ENCODE data around the gene SHPK.

DNA sequence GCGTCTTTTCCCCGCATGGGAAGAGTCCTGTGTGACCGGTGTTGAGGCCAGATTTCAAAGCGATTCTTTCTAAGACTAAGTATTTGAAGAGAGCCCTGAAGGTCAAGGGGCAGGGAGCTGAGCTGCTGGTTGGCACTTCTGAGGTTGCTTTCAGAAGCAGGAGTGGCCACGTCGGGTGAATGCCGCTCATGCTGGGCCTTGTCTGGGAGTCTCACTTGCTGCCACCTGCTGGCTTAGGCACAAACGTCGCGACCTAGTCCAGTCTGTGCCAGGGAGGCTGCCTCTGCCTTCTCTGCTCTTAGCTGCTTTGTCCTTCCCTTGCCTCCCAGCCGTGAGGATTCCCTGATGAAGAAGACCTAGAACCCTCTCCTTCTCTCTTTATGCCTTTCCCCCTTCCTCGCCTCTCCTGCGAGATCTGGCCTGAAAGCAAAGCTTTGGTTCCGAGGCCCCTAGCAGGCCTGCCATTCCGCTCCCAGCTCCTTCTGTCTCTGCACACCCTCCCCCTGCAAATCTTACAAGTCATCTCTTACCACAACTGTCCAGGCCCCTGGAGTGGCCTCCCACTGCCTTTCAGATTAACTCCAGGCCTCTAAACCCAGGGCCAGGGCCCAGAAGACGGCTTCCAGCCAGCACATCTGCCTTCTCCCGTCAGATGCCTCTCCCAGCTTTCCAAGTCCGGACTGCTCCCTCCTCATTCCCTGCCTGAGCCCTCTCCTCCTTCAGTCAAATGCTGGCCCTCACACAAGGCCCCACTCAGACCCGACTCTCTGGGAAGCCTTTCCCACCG lies 11.9 kb upstream of the SHPK start:
- TF ChIP-seq, protein P1, sequence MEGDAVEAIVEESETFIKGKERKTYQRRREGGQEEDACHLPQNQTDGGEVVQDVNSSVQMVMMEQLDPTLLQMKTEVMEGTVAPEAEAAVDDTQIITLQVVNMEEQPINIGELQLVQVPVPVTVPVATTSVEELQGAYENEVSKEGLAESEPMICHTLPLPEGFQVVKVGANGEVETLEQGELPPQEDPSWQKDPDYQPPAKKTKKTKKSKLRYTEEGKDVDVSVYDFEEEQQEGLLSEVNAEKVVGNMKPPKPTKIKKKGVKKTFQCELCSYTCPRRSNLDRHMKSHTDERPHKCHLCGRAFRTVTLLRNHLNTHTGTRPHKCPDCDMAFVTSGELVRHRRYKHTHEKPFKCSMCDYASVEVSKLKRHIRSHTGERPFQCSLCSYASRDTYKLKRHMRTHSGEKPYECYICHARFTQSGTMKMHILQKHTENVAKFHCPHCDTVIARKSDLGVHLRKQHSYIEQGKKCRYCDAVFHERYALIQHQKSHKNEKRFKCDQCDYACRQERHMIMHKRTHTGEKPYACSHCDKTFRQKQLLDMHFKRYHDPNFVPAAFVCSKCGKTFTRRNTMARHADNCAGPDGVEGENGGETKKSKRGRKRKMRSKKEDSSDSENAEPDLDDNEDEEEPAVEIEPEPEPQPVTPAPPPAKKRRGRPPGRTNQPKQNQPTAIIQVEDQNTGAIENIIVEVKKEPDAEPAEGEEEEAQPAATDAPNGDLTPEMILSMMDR (IDR thresholded peaks at IDR 0.05; ENCODE audit: insufficient read depth, low read length, poor library complexity, severe bottlenecking), result peak; percentile 9
- no peak for TF ChIP-seq EZH2phosphoT487 (conservative IDR thresholded peaks at IDR 0.05; ENCODE audit: low read length)

Data from SU-DHL-6 (cell line).